AG04449 (cell line): ENCODE results near the gene ATP2B1.

Source experiments
- CTCF ChIA-PET: fragments of 350-600 bp; formaldehyde crosslinking; extraction: SDS; loops from one replicate; lab custom pipeline; 2021; ENCODE audit warnings: antibody characterized with exemption; lab: Yijun Ruan, JAX
- POLR2A ChIA-PET: fragments of 400-600, 350-600 bp; formaldehyde crosslinking; extraction: SDS; loops from one replicate; lab custom pipeline; 2020; ENCODE audit warnings: antibody characterized with exemption, inconsistent platforms; lab: Yijun Ruan, JAX
- DNase-seq: peaks from one replicate; pipeline ENCODE4 v3.0.0-alpha.2; 2010; ENCODE audit warnings: low read depth, low spot score
- H3K4me3 ChIP-seq: 2 replicates; pipeline ENCODE4 v1.5.1; 2011; ENCODE audit warnings: low read depth, mild to moderate bottlenecking, control low read depth, low read length
- TF ChIP-seq, protein P1 (sequence below): IDR thresholded peaks from one replicate; pipeline ENCODE4 v1.5.1; 2011; ENCODE audit warnings: mild to moderate bottlenecking, moderate library complexity, low read length, control low read depth, inconsistent platforms; ENCODE audit not compliant: insufficient read depth; ENCODE audit errors: missing control alignments

Gene ATP2B1

DNA sequence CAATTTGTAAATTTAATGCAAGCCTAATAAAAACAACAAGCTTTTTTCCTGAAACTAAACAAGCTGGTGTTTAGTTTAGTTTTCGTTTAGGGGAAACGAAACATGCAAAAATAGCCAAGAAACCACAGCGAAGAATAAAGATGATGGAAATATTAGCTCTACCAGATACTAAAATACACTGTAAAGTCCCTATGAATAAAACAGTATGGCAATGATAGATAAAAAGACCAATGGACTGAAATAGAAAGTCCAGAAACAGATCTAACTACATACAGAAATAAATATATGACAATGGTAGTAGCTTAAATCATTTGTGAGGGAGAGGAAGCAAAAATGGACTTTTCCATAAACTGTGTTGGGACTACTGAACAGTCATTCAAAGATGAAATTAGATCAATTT, 26.4 kb downstream of the ATP2B1 start:
- CTCF ChIA-PET, result no interaction called here
- POLR2A ChIA-PET, result no interaction called here
- no peak overlapping the region for H3K4me3 ChIP-seq
- TF ChIP-seq, protein P1, sequence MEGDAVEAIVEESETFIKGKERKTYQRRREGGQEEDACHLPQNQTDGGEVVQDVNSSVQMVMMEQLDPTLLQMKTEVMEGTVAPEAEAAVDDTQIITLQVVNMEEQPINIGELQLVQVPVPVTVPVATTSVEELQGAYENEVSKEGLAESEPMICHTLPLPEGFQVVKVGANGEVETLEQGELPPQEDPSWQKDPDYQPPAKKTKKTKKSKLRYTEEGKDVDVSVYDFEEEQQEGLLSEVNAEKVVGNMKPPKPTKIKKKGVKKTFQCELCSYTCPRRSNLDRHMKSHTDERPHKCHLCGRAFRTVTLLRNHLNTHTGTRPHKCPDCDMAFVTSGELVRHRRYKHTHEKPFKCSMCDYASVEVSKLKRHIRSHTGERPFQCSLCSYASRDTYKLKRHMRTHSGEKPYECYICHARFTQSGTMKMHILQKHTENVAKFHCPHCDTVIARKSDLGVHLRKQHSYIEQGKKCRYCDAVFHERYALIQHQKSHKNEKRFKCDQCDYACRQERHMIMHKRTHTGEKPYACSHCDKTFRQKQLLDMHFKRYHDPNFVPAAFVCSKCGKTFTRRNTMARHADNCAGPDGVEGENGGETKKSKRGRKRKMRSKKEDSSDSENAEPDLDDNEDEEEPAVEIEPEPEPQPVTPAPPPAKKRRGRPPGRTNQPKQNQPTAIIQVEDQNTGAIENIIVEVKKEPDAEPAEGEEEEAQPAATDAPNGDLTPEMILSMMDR, result no peak
- no peak for DNase-seq

DNA sequence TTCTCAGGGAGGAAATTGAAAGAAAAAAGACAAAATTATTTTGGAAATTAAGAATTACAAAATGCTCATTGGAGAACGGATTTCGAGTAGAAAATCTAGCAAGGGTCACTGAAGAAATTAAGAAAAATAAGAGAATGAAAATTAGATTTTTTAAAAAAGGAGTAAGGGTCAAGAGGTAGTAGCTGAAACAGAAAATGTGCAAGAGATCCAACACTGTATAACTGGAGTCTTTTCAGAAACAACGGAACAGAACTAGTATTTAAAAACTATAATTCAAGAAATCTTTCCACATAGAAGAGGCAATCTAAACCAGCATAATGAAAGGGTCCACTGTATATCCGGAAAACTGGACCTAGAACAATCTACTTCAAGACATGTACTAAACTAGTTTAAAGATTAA, 28.2 kb downstream of the ATP2B1 start:
- H3K4me3 ChIP-seq, result no peak overlapping the region
- no peak for DNase-seq
- ChIA-PET POLR2A (no interaction called here), CTCF (interaction anchor here (0.8 kb wide), 1 partner anchor 29 kb away, joined by 3 read pairs; the partner anchor contains the start of gene ATP2B1)
- TF ChIP-seq, protein P1, result no peak

DNA sequence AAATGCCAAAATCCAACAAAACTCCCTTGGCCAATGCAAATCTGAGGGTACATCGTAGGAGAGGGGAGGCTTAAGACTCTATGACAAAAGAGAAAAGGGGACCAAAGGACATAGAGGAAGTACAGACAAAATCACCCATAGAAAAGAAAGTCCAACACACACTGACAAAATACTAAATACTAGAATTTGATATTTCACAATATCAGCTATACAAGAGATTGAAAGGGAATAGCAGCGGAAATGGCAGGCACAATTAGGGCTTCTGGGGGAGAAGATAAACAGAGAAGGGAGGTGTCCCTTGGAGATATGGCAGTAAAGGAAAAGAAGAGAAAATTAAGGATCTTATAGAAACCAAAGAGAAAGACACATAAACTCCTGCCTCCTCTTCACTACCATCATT, 29.0 kb downstream of the ATP2B1 start:
- TF ChIP-seq, protein P1, result no peak
- POLR2A ChIA-PET, result no interaction called here

DNA sequence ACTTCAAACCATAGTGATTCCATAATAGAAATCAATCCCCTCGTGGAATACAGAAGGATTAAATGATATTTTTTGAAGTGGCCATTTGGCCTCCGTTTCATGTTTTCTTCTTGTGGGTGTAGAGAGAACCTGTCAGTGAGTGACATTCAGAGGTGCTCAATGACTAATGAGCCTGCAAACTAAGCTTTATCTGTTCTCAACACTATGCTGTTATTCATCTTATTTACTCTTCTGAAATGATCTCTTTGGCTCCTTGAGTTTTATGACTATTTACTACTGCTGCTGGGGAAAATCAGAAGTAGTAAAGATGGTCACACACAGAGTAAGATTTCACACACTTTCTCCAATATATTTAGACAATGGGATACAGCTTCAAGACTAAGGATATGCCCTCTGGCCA, 30.4 kb downstream of the ATP2B1 start:
- no peak overlapping the region for H3K4me3 ChIP-seq
- no peak for DNase-seq
- POLR2A ChIA-PET, result interaction anchor here (0.8 kb wide), 1 partner anchor 31 kb away, joined by 3 read pairs; the partner anchor contains the start of gene ATP2B1
- CTCF ChIA-PET, result interaction anchor here (1.2 to 1.8 kb wide), 2 partner anchors 9 to 17 kb away, joined by 4 to 5 read pairs; no protein-coding TSS in a partner anchor
- TF ChIP-seq, protein P1, result no peak

More for the DNA sequence above, 29.0 kb downstream of the ATP2B1 start:
- no peak overlapping the region for H3K4me3 ChIP-seq
- CTCF ChIA-PET, result interaction anchor here (1.8 kb wide), 1 partner anchor 11 kb away, joined by 5 read pairs; no protein-coding TSS in a partner anchor
- no peak for DNase-seq

DNA sequence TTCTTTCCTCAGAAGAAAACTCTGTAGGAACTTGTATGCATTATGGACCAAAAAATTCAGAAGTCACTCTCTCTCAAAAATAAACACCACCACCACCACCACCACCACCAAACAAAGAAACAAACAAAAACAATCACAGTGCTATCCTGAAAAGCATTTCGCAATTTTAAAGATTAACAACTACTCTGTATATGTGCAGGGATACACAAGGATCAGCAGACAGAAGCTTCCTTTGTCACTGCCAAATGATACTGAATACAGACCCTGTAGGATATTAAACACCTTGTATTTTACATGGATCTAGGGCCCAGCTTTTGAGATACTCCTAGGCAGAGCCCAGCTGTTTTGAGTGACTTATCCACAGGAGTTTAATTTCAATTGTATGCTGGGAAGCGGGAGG, 31.7 kb downstream of the ATP2B1 start:
- no peak for DNase-seq
- H3K4me3 ChIP-seq, result no peak overlapping the region
- CTCF ChIA-PET, result no interaction called here
- POLR2A ChIA-PET, result no interaction called here
- TF ChIP-seq, protein P1, result no peak

DNA sequence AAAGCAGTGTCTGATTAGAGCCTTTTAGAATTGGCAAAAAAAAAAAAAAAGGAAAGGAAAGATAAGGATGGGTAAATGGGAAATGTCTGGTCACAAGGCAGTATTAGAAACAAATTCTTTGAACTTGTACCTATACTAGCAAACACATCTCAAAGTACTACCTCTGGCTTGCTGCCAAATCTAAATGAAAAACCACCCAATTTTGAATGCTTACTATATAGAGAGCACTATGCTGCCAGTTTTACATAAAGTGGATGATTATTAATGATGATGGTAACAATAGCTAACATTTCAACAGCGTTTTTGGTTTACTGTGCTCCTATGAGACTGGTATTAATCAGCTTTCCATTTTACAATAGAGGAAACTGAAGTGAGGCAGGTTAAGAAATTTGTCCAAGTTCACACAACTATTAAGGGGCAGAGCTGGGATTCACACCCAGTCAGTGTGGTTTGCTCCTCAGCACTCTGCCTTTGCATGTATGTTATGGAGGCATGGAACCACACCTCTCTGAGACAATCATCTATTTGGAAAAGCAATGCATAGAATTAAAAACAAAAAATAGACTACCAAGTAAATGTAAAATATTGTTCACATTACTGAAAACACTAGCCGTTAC, 34.2 kb downstream of the ATP2B1 start:
- POLR2A ChIA-PET, result no interaction called here
- no peak overlapping the region for H3K4me3 ChIP-seq
- CTCF ChIA-PET, result interaction anchor here (1.3 kb wide), 2 partner anchors 10 to 131 kb away, joined by 3 read pairs; no protein-coding TSS in a partner anchor
- no peak for DNase-seq
- TF ChIP-seq, protein P1, result no peak
